Measurements from ENCODE around the gene PLCD1. TPM values are rescaled to one million over a fixed set of nuclear protein-coding genes. Genes with fewer than 3 reads are reported as not detected.
"Not testable (repeated sequence)": the region's sequence is repeated elsewhere in the genome, so short reads cannot be mapped to it uniquely, and the experiment has no call there.

Gene PLCD1
- total RNA-seq (2021), result 27.1 and 36.9 TPM in 2 replicates
- long read RNA-seq, transcript PLCD1-204 (15 exons, 2,963 nt), result minor isoform, 21 of 274 reads
- long read RNA-seq, transcript PLCD1-201 (15 exons, 2,769 nt), result major isoform, 198 of 274 reads
- long read RNA-seq, partial matches to known transcripts, result 23 of 274 reads
- long read RNA-seq, other reads (novel, unspliced or antisense), result 32 of 274 reads

- Histone ChIP-seq H2BK12ac (ENCODE audit: insufficient read length, low read depth, low read length) (peak within 1 kb of the TSS; percentile 38), H3K23ac (ENCODE audit: insufficient read length, low read depth, low read length) (no peak within 1 kb of the TSS), H3K4me2 (ENCODE audit: insufficient read depth, insufficient read length, low read length) (peak within 1 kb of the TSS; percentile 59), H3K18ac (ENCODE audit: insufficient read length, low read depth, low read length) (peak within 1 kb of the TSS; percentile 72), H2AFZ (ENCODE audit: low read length) (no peak within 1 kb of the TSS), H2BK5ac (ENCODE audit: insufficient read length, low read length) (no peak within 1 kb of the TSS), H4K20me1 (ENCODE audit: control insufficient read depth, insufficient read depth, insufficient read length) (no peaks in the 10 kb centered on the region), H3K23me2 (ENCODE audit: insufficient read length, low read depth, low read length, poor library complexity, severe bottlenecking) (peaks cover 5% of the 10 kb centered on the region), H2AK5ac (ENCODE audit: insufficient read length, low read length) (no peak within 1 kb of the TSS), H3K27ac (ENCODE audit: insufficient read length, low read depth, low read length) (no peak within 1 kb of the TSS), H2BK20ac (ENCODE audit: low read depth, low read length, poor library complexity, severe bottlenecking) (no peak within 1 kb of the TSS), H4K5ac (ENCODE audit: insufficient read length, low read depth, low read length) (peak within 1 kb of the TSS; percentile 94), H3T11ph (ENCODE audit: low read length) (no peak within 1 kb of the TSS), H3K4me1 (ENCODE audit: insufficient read depth, low read length) (no peaks in the 10 kb centered on the region), H2BK15ac (ENCODE audit: low read depth, low read length) (no peak within 1 kb of the TSS), H3K27me3 (ENCODE audit: insufficient read depth, low read length) (peaks cover 19% of the 10 kb centered on the region; the same call in 1 of the 2 replicates), H4K91ac (ENCODE audit: insufficient read length, low read depth, low read length) (no peak within 1 kb of the TSS), H3K14ac (ENCODE audit: insufficient read depth, low read length) (peak within 1 kb of the TSS; percentile 88), H2BK120ac (ENCODE audit: low read depth, low read length, poor library complexity, severe bottlenecking) (no peak within 1 kb of the TSS), H4K8ac (replicated peaks; ENCODE audit: insufficient read length, low read depth, low read length) (no peak within 1 kb of the TSS), H3K56ac (ENCODE audit: insufficient read length, low read depth, low read length) (no peak within 1 kb of the TSS), H3K79me2 (ENCODE audit: insufficient read depth, low read length) (no peaks in the 10 kb centered on the region), H3K9ac (ENCODE audit: extremely low read depth, insufficient read length, low read length) (peak within 1 kb of the TSS; percentile 65), H3K9me3 (ENCODE audit: control insufficient read depth, low read depth, low read length) (no peaks in the 10 kb centered on the region), H3K79me1 (ENCODE audit: insufficient read depth, low read depth, low read length, poor library complexity, severe bottlenecking) (no peaks in the 10 kb centered on the region), H3K4ac (ENCODE audit: low read depth, low read length) (no peak within 1 kb of the TSS)
- no CpG with 5 or more reads among the region's 75 CpGs for WGBS (ENCODE audit: extremely low coverage, insufficient read length, low lambda C conversion rate)
- peak; percentile 89 for DNase-seq
- Mint-ChIP-seq H3K4me1 (peaks cover 11 to 19% of the 10 kb centered on the region in 2 experiments), H3K27ac (no peak within 1 kb of the TSS; a peak in 1 of 7 replicates), H3K4me3 (peak within 1 kb of the TSS; percentile 70 to 82), H3K9me3 (no peaks in the 10 kb centered on the region; a peak in 1 of 5 replicates), H3K27me3 (ENCODE audit: low read depth) (peaks cover 64% of the 10 kb centered on the region), H3K36me3 (ENCODE audit: insufficient read depth in 1 of 3, low read depth in 3 of 3) (no peaks in the 10 kb centered on the region; a peak in 2 of 7 replicates)
- TF ChIP-seq, protein P1, sequence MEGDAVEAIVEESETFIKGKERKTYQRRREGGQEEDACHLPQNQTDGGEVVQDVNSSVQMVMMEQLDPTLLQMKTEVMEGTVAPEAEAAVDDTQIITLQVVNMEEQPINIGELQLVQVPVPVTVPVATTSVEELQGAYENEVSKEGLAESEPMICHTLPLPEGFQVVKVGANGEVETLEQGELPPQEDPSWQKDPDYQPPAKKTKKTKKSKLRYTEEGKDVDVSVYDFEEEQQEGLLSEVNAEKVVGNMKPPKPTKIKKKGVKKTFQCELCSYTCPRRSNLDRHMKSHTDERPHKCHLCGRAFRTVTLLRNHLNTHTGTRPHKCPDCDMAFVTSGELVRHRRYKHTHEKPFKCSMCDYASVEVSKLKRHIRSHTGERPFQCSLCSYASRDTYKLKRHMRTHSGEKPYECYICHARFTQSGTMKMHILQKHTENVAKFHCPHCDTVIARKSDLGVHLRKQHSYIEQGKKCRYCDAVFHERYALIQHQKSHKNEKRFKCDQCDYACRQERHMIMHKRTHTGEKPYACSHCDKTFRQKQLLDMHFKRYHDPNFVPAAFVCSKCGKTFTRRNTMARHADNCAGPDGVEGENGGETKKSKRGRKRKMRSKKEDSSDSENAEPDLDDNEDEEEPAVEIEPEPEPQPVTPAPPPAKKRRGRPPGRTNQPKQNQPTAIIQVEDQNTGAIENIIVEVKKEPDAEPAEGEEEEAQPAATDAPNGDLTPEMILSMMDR (conservative IDR thresholded peaks at IDR 0.05), result no peak
These were observed at the start of gene PLCD1 for GRCh38 chr3:38029400-38030125. Gene PLCD1 (minus strand): TSS chr3:38029642. CDS start chr3:38029539, 103 bp downstream.

DNA sequence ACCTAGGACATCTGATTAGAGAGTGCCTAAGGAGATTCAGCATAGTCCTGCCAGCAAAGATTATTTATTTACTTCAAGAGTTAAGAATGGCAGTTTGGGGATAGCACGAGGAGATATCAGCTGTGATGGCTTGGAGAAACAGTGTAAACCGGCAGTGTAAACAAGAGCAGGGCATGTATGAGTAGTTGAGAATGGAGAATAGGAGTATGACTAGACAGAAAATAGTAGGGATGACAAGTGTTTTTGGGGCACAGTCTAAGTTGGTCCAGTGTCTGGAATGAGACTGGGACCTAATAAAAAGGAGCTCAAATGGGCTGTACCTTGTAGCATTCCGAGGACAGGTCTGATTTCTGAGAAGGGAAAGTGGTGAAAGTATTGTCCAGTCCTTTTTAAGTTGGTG is 47.6 kb upstream of the PLCD1 start:
- Mint-ChIP-seq H3K36me3 (ENCODE audit: insufficient read depth in 1 of 3, low read depth in 3 of 3) (peaks cover 14 to 27% (median 25%) of the 10 kb centered on the region in 3 experiments), H3K9me3 (peaks cover 42 to 44% of the 10 kb centered on the region in 2 experiments), H3K4me1 (peaks cover 9 to 22% of the 10 kb centered on the region in 2 experiments)
- H3K56ac ChIP-seq (ENCODE audit: insufficient read length, low read depth, low read length); H4K5ac ChIP-seq (ENCODE audit: insufficient read length, low read depth, low read length); H2BK12ac ChIP-seq (ENCODE audit: insufficient read length, low read depth, low read length); H3K27me3 Mint-ChIP-seq (ENCODE audit: low read depth); H3K14ac ChIP-seq (ENCODE audit: insufficient read depth, low read length); H2BK15ac ChIP-seq (ENCODE audit: low read depth, low read length); H2BK20ac ChIP-seq (ENCODE audit: low read depth, low read length, poor library complexity, severe bottlenecking); H3K4me2 ChIP-seq (ENCODE audit: insufficient read depth, insufficient read length, low read length); H3K27me3 ChIP-seq (ENCODE audit: insufficient read depth, low read length); H3K27ac Mint-ChIP-seq; H2AFZ ChIP-seq (ENCODE audit: low read length); H4K8ac ChIP-seq (replicated peaks; ENCODE audit: insufficient read length, low read depth, low read length); H3K79me1 ChIP-seq (ENCODE audit: insufficient read depth, low read depth, low read length, poor library complexity, severe bottlenecking); H4K91ac ChIP-seq (ENCODE audit: insufficient read length, low read depth, low read length); H3K23ac ChIP-seq (ENCODE audit: insufficient read length, low read depth, low read length); H3K9ac ChIP-seq (ENCODE audit: extremely low read depth, insufficient read length, low read length); H3T11ph ChIP-seq (ENCODE audit: low read length); H3K27ac ChIP-seq (ENCODE audit: insufficient read length, low read depth, low read length); H3K18ac ChIP-seq (ENCODE audit: insufficient read length, low read depth, low read length); H4K20me1 ChIP-seq (ENCODE audit: control insufficient read depth, insufficient read depth, insufficient read length); H2BK5ac ChIP-seq (ENCODE audit: insufficient read length, low read length); H3K4me1 ChIP-seq (ENCODE audit: insufficient read depth, low read length); H3K23me2 ChIP-seq (ENCODE audit: insufficient read length, low read depth, low read length, poor library complexity, severe bottlenecking); H3K9me3 ChIP-seq (ENCODE audit: control insufficient read depth, low read depth, low read length); H3K4ac ChIP-seq (ENCODE audit: low read depth, low read length); H3K79me2 ChIP-seq (ENCODE audit: insufficient read depth, low read length); H2BK120ac ChIP-seq (ENCODE audit: low read depth, low read length, poor library complexity, severe bottlenecking); H2AK5ac ChIP-seq (ENCODE audit: insufficient read length, low read length); DNase-seq; H3K4me3 Mint-ChIP-seq: not testable (repeated sequence)
- no CpG with 5 or more reads among the region's 3 CpGs for WGBS (ENCODE audit: extremely low coverage, insufficient read length, low lambda C conversion rate)

All from H9 (cell line).